RWPE2 (cell line): ENCODE data around the gene HSPA12A.
A peak's percentile ranks its signal among the peaks of the same experiment; 100 is the strongest.

Source experiments
- ATAC-seq: fragments of 200-7000 bp; cut with Tn5 transposase; 3 replicates; pipeline ENCODE4 v1.9.1; 2021; ENCODE audit warnings: low read depth
- DNase-seq: peaks from one replicate; pipeline ENCODE4 v3.0.0-alpha.2; 2020; ENCODE audit warnings: low spot score
- H3K27ac ChIP-seq: fragments of 450-650 bp; 2 replicates; pipeline ENCODE4 v1.5.1; 2017; ENCODE audit warnings: mild to moderate bottlenecking; ENCODE audit not compliant: poor library complexity, severe bottlenecking
- H3K27me3 ChIP-seq: fragments of 250-450 bp; sonication (Bioruptor Pico); 2 replicates; pipeline ENCODE4 v1.5.1; 2021; ENCODE audit warnings: mild to moderate bottlenecking, moderate library complexity; ENCODE audit not compliant: insufficient read depth, poor library complexity, severe bottlenecking
- H3K36me3 ChIP-seq: fragments of 250-450 bp; sonication (Bioruptor Pico); 2 replicates; pipeline ENCODE4 v1.5.1; 2020; ENCODE audit warnings: low read depth, mild to moderate bottlenecking, moderate library complexity
- H3K4me1 ChIP-seq: fragments of 250-450 bp; sonication (Bioruptor Pico); 2 replicates; pipeline ENCODE4 v1.5.1; 2021; ENCODE audit warnings: mild to moderate bottlenecking, moderate library complexity; ENCODE audit not compliant: insufficient read depth, poor library complexity, severe bottlenecking
- H3K4me3 ChIP-seq: fragments of 250-450 bp; sonication (Bioruptor Pico); 2 replicates; pipeline ENCODE4 v1.5.1; 2021; ENCODE audit warnings: mild to moderate bottlenecking, moderate library complexity; ENCODE audit not compliant: severe bottlenecking
- H3K9me3 ChIP-seq: fragments of 250-450 bp; sonication (Bioruptor Pico); 2 replicates; pipeline ENCODE4 v1.5.1; 2021; ENCODE audit warnings: mild to moderate bottlenecking, moderate library complexity; ENCODE audit not compliant: severe bottlenecking
- CTCF ChIP-seq: fragments of 450-650 bp; IDR thresholded peaks from one replicate; pipeline ENCODE4 v1.5.1; 2017; ENCODE audit warnings: mild to moderate bottlenecking, moderate library complexity; ENCODE audit not compliant: poor library complexity, severe bottlenecking

The HSPA12A gene

GRCh38 chr10:116775488-116776400, 33.4 kb upstream of the HSPA12A start:
- Histone ChIP-seq H3K9me3 (no peaks in the 10 kb centered on the region), H3K4me1 (peaks cover 33% of the 10 kb centered on the region), H3K27ac (no peak overlapping the region), H3K27me3 (no peaks in the 10 kb centered on the region), H3K4me3 (no peak overlapping the region), H3K36me3 (no peaks in the 10 kb centered on the region)
- no peak for DNase-seq
- ATAC-seq, result no peak
- TF ChIP-seq CTCF, result no peak

- Histone ChIP-seq H3K4me3 (no peak overlapping the region), H3K9me3 (no peaks in the 10 kb centered on the region), H3K4me1 (peaks cover 29% of the 10 kb centered on the region), H3K36me3 (no peaks in the 10 kb centered on the region), H3K27ac (peak overlapping the region; percentile 27), H3K27me3 (no peaks in the 10 kb centered on the region)
- TF ChIP-seq CTCF, result no peak
- peak; percentile 85 for DNase-seq
- ATAC-seq, result peak; percentile 73
Measured at GRCh38 chr10:116774728-116775151, 32.4 kb upstream of the HSPA12A start.

GRCh38 chr10:116772909-116773705, 30.7 kb upstream of the HSPA12A start:
- TF ChIP-seq CTCF, result no peak
- Histone ChIP-seq H3K4me1 (peaks cover 29% of the 10 kb centered on the region), H3K27me3 (no peaks in the 10 kb centered on the region), H3K4me3 (no peak overlapping the region), H3K9me3 (no peaks in the 10 kb centered on the region), H3K27ac (no peak overlapping the region), H3K36me3 (no peaks in the 10 kb centered on the region)
- DNase-seq (no peak), ATAC-seq (no peak)

GRCh38 chr10:116771959-116772585, 29.7 kb upstream of the HSPA12A start:
- no peak for TF ChIP-seq CTCF
- H3K36me3 ChIP-seq, result no peaks in the 10 kb centered on the region
- no peaks in the 10 kb centered on the region for H3K9me3 ChIP-seq
- ATAC-seq (no peak), DNase-seq (no peak)
- no peaks in the 10 kb centered on the region for H3K27me3 ChIP-seq
- H3K27ac ChIP-seq, result peak overlapping the region; percentile 79
- peaks cover 29% of the 10 kb centered on the region for H3K4me1 ChIP-seq
- no peak overlapping the region for H3K4me3 ChIP-seq
